Neuronal stem cell (in vitro differentiated cells): ENCODE data around the gene ST7.

Source experiments
- DNase-seq: peaks from one replicate; pipeline ENCODE4 v3.0.0-alpha.2; 2013; ENCODE audit warnings: low spot score
- H2AFZ ChIP-seq: one replicate; pipeline ENCODE4 v1.6.1; 2013; ENCODE audit warnings: mild to moderate bottlenecking, low read length, inconsistent platforms
- H2AK5ac ChIP-seq: 2 replicates; pipeline ENCODE4 v1.6.1; 2013; ENCODE audit warnings: low read depth, mild to moderate bottlenecking, inconsistent platforms, low read length, moderate library complexity, mixed read lengths
- H2BK120ac ChIP-seq: 2 replicates; pipeline ENCODE4 v1.6.1; 2013; ENCODE audit warnings: low read depth, mild to moderate bottlenecking, inconsistent platforms, low read length, moderate library complexity, mixed read lengths
- H2BK12ac ChIP-seq: one replicate; pipeline ENCODE4 v1.6.1; 2013; ENCODE audit warnings: low read length, inconsistent platforms
- H2BK15ac ChIP-seq: 2 replicates; pipeline ENCODE4 v1.6.1; 2013; ENCODE audit warnings: mild to moderate bottlenecking, low read length, inconsistent platforms, mixed read lengths
- H2BK5ac ChIP-seq: one replicate; pipeline ENCODE4 v1.6.1; 2013; ENCODE audit warnings: inconsistent platforms, mild to moderate bottlenecking, low read length, moderate library complexity
- H3K14ac ChIP-seq: one replicate; pipeline ENCODE4 v1.6.1; 2013; ENCODE audit warnings: low read length, inconsistent platforms
- H3K18ac ChIP-seq: 2 replicates; pipeline ENCODE4 v1.6.1; 2013; ENCODE audit warnings: low read length, inconsistent platforms
- H3K23ac ChIP-seq: 2 replicates; pipeline ENCODE4 v1.6.1; 2013; ENCODE audit warnings: low read depth, mild to moderate bottlenecking, mixed read lengths, low read length, inconsistent platforms; ENCODE audit not compliant: poor library complexity
- H3K27ac ChIP-seq: replicated peaks from 3 replicates; pipeline ENCODE4 v1.5.1; 2013; ENCODE audit warnings: low read length, inconsistent platforms
- H3K27me3 ChIP-seq, 3 experiments: 2 replicates each; pipeline ENCODE4 v1.6.1; 2013; ENCODE audit warnings: low read length in 3 of 3, mild to moderate bottlenecking in 2 of 3, inconsistent platforms in 1 of 3, low read depth in 1 of 3, mixed read lengths in 1 of 3, moderate library complexity in 1 of 3; ENCODE audit not compliant: control insufficient read depth in 3 of 3, insufficient read depth in 3 of 3
- H3K36me3 ChIP-seq, 2 donors: replicated peaks in 1 of 2; 2 replicates each; pipeline ENCODE4 v1.6.1; 2013; ENCODE audit warnings: low read length in 2 of 2; ENCODE audit not compliant: control insufficient read depth in 2 of 2, insufficient read depth in 2 of 2
- H3K4ac ChIP-seq: 2 replicates; pipeline ENCODE4 v1.6.1; 2013; ENCODE audit warnings: inconsistent platforms, mild to moderate bottlenecking, low read length, moderate library complexity
- H3K4me1 ChIP-seq, 2 donors: 1 replicate in 1 of 2; 2 replicates in 1 of 2; pipeline ENCODE4 v1.6.1; 2013; ENCODE audit warnings: low read length in 2 of 2, low read depth in 1 of 2; ENCODE audit not compliant: control insufficient read depth in 2 of 2, insufficient read depth in 1 of 2
- H3K4me2 ChIP-seq: one replicate; pipeline ENCODE4 v1.6.1; 2013; ENCODE audit warnings: mild to moderate bottlenecking, low read length, inconsistent platforms; ENCODE audit not compliant: insufficient read depth, poor library complexity, severe bottlenecking
- H3K4me3 ChIP-seq, 2 donors: 2 replicates each; pipeline ENCODE4 v1.5.1; 2013; ENCODE audit warnings: low read length in 2 of 2, mild to moderate bottlenecking in 2 of 2, inconsistent platforms in 1 of 2, moderate library complexity in 1 of 2
- H3K79me1 ChIP-seq: one replicate; pipeline ENCODE4 v1.6.1; 2013; ENCODE audit warnings: low read depth, mild to moderate bottlenecking, inconsistent platforms, low read length, moderate library complexity
- H3K9ac ChIP-seq: one replicate; pipeline ENCODE4 v1.6.1; 2013; ENCODE audit warnings: mild to moderate bottlenecking, low read depth, low read length, inconsistent platforms; ENCODE audit not compliant: poor library complexity
- H3K9me3 ChIP-seq, 2 donors: replicated peaks in 1 of 2; 2 replicates each; pipeline versions ENCODE3 to v1.6.1; 2013; ENCODE audit warnings: low read length in 2 of 2, mild to moderate bottlenecking in 2 of 2, inconsistent platforms in 1 of 2, low read depth in 1 of 2, mixed read lengths in 1 of 2, moderate library complexity in 1 of 2; ENCODE audit not compliant: control insufficient read depth in 2 of 2, insufficient read depth in 1 of 2
- H4K8ac ChIP-seq: one replicate; pipeline ENCODE4 v1.6.1; 2013; ENCODE audit warnings: low read depth, mild to moderate bottlenecking, inconsistent platforms, low read length, moderate library complexity
- H4K91ac ChIP-seq: one replicate; pipeline ENCODE4 v1.6.1; 2013; ENCODE audit warnings: low read length, low read depth, mild to moderate bottlenecking, inconsistent platforms; ENCODE audit not compliant: poor library complexity
- WGBS, 2 donors: extraction: QIAGEN DNeasy Blood & Tissue Kit; methylation state at CpG; one replicate each; pipeline ENCODE4 v1.1.7; 2013; ENCODE audit warnings: missing lambda C conversion rate in 2 of 2, mixed read lengths in 1 of 2; ENCODE audit not compliant: insufficient read length in 2 of 2, insufficient replicate concordance in 1 of 2; ENCODE audit errors: extremely low coverage in 2 of 2; 5-methylcytosine and 5-hydroxymethylcytosine counted together

ST7 gene

GRCh38 chr7:117158941-117159697 lies 205.8 kb downstream of the ST7 start:
- no peak overlapping the region for H3K23ac ChIP-seq
- H4K91ac ChIP-seq = no peak overlapping the region
- H3K4ac ChIP-seq = no peak overlapping the region
- H2BK15ac ChIP-seq = no peak overlapping the region
- H4K8ac ChIP-seq = no peak overlapping the region
- no peak overlapping the region for H2BK120ac ChIP-seq
- H3K36me3 ChIP-seq = peaks cover 0 to 5% of the 10 kb centered on the region in 2 donors
- no peak overlapping the region for H2BK12ac ChIP-seq
- no peak overlapping the region for H2AK5ac ChIP-seq
- H3K79me1 ChIP-seq = no peaks in the 10 kb centered on the region
- H3K4me1 ChIP-seq = peaks cover 0 to 4% of the 10 kb centered on the region in 2 donors
- H3K27ac ChIP-seq = no peak overlapping the region
- no peak overlapping the region for H3K4me3 ChIP-seq
- no peaks in the 10 kb centered on the region for H3K9me3 ChIP-seq
- no CpG with 5 or more reads among the region's 4 CpGs for WGBS, 2 donors
- no peak overlapping the region for H3K18ac ChIP-seq
- H3K4me2 ChIP-seq = no peak overlapping the region
- H3K27me3 ChIP-seq = no peaks in the 10 kb centered on the region
- H3K9ac ChIP-seq = no peak overlapping the region
- H3K14ac ChIP-seq = no peak overlapping the region
- no peak for DNase-seq
- H2BK5ac ChIP-seq = no peak overlapping the region
- no peak overlapping the region for H2AFZ ChIP-seq

- Histone ChIP-seq H3K18ac (no peak overlapping the region), H3K27ac (no peak overlapping the region), H2BK12ac (no peak overlapping the region), H3K23ac (no peak overlapping the region), H3K27me3 (no peaks in the 10 kb centered on the region), H2AK5ac (no peak overlapping the region), H3K79me1 (no peaks in the 10 kb centered on the region), H2BK5ac (no peak overlapping the region), H3K4me3 (no peak overlapping the region), H2AFZ (no peak overlapping the region), H3K4me1 (no peaks in the 10 kb centered on the region), H3K4ac (no peak overlapping the region), H3K36me3 (no peaks in the 10 kb centered on the region), H2BK120ac (no peak overlapping the region), H3K9ac (no peak overlapping the region), H4K8ac (no peak overlapping the region), H2BK15ac (no peak overlapping the region), H3K14ac (no peak overlapping the region), H3K4me2 (no peak overlapping the region), H3K9me3 (no peaks in the 10 kb centered on the region), H4K91ac (no peak overlapping the region)
- WGBS, 2 donors = no CpG with 5 or more reads among the region's 2 CpGs
- DNase-seq = no peak
Observed at GRCh38 chr7:117163101-117163500, 209.8 kb downstream of the ST7 start.

GRCh38 chr7:117164620-117165019 lies 211.3 kb downstream of the ST7 start:
- Histone ChIP-seq H3K27me3 (no peaks in the 10 kb centered on the region), H2AK5ac (no peak overlapping the region), H3K14ac (no peak overlapping the region), H2BK5ac (no peak overlapping the region), H4K91ac (no peak overlapping the region), H3K9ac (no peak overlapping the region), H3K4ac (no peak overlapping the region), H2BK12ac (no peak overlapping the region), H4K8ac (no peak overlapping the region), H3K79me1 (no peaks in the 10 kb centered on the region), H3K4me3 (no peak overlapping the region), H3K4me2 (no peak overlapping the region), H3K18ac (no peak overlapping the region), H2BK120ac (no peak overlapping the region), H3K9me3 (no peaks in the 10 kb centered on the region), H2BK15ac (no peak overlapping the region), H3K4me1 (no peaks in the 10 kb centered on the region), H3K36me3 (no peaks in the 10 kb centered on the region), H3K27ac (no peak overlapping the region), H3K23ac (no peak overlapping the region), H2AFZ (no peak overlapping the region)
- no CpG with 5 or more reads among the region's 2 CpGs for WGBS, 2 donors
- DNase-seq = no peak

GRCh38 chr7:117165656-117166055 lies 212.4 kb downstream of the ST7 start:
- Histone ChIP-seq H2BK12ac (no peak overlapping the region), H3K4ac (no peak overlapping the region), H3K27me3 (no peaks in the 10 kb centered on the region), H3K23ac (no peak overlapping the region), H4K91ac (no peak overlapping the region), H3K4me3 (no peak overlapping the region), H2AK5ac (no peak overlapping the region), H3K4me2 (no peak overlapping the region), H3K36me3 (peaks cover 0 to under 1% of the 10 kb centered on the region in 2 donors), H3K14ac (no peak overlapping the region), H3K4me1 (no peaks in the 10 kb centered on the region), H3K9me3 (no peaks in the 10 kb centered on the region), H3K79me1 (no peaks in the 10 kb centered on the region), H2AFZ (no peak overlapping the region), H3K9ac (no peak overlapping the region), H2BK5ac (no peak overlapping the region), H3K27ac (no peak overlapping the region), H2BK120ac (no peak overlapping the region), H3K18ac (no peak overlapping the region), H4K8ac (no peak overlapping the region), H2BK15ac (no peak overlapping the region)
- DNase-seq = no peak
- no CpG with 5 or more reads among the region's 4 CpGs for WGBS, 2 donors
